GM04504 (cell line): Measurements from ENCODE around the gene TMEM88.

ENCODE experiments used
- DNase-seq: peaks from one replicate; pipeline ENCODE4 v3.0.0-alpha.2; 2012; ENCODE audit warnings: low read depth

The TMEM88 gene

GRCh38 chr17:7843536-7844291, 11.2 kb upstream of the TMEM88 start:
- peak; percentile 40 for DNase-seq

DNA sequence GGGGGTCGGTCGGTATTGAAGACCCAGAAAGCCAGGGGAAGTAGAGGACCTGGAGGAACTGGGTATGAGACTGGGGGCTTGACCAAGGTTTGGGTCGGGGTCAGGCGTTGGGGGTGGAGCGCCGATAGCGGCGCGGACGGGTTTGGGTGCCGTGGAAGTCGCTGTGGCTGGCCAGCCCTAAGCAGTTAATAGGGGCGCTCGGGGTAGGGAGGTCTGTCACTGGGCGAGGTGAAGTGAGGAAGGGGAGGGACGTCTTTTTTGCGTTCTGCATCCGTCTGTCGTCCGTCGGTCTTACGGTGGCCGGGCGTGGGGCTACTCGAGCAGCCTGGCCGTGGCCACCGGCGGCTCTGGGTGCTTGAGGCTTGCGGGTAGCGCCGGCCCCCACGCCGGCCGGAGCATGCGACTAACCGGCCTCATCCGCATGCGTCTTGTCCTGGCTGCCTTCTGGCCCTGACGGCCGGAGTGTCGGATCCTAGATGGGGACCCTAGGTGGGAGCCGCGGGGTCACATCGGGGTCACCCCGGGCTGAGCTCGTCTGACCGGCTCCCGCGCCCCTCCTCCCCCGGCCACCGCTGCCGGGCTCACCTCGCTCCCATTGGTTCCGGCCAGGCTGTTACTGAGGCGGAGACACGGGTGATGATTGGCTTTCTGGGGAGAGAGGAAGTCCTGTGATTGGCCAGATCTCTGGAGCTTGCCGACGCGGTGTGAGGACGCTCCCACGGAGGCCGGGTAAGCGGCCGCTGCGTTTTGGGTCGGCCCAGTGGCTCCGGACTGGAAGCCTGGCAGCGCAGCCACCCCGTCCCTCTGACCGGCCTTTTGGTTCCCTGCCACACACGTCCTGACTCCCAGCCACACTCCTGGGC, 10.3 kb upstream of the TMEM88 start:
- DNase-seq, result peak; percentile 90

DNA sequence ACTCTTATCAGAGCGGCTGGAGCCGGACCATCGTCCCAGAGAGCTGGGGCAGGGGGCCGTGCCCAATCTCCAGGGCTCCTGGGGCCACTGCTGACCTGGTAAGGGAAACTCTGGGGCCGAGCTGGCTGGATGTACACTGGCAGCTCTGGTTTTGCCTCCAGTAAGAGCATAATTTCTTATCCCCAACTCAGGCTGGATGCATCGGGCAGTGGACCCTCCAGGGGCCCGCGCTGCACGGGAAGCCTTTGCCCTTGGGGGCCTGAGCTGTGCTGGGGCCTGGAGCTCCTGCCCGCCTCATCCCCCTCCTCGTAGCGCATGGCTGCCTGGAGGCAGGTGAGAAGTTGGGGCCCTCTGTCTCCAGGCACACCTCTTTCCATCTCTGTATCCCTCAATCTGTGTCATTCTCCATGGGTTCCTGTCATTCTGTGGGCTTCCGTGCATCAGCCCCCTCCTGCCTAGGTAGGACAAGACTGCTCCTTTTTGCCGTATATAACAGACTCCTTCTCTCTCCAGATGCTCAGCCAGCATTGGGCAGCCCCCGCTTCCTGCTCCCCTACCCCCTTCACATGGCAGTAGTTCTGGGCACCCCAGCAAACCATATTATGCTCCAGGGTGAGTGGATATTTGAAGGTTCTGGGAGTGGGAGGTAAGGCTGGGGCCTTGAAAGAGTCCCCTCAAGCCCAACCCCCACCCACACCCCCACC, 9.4 kb upstream of the TMEM88 start:
- no peak for DNase-seq

- DNase-seq, result no peak
Measured at GRCh38 chr17:7846063-7846735, 8.7 kb upstream of the TMEM88 start.

DNA sequence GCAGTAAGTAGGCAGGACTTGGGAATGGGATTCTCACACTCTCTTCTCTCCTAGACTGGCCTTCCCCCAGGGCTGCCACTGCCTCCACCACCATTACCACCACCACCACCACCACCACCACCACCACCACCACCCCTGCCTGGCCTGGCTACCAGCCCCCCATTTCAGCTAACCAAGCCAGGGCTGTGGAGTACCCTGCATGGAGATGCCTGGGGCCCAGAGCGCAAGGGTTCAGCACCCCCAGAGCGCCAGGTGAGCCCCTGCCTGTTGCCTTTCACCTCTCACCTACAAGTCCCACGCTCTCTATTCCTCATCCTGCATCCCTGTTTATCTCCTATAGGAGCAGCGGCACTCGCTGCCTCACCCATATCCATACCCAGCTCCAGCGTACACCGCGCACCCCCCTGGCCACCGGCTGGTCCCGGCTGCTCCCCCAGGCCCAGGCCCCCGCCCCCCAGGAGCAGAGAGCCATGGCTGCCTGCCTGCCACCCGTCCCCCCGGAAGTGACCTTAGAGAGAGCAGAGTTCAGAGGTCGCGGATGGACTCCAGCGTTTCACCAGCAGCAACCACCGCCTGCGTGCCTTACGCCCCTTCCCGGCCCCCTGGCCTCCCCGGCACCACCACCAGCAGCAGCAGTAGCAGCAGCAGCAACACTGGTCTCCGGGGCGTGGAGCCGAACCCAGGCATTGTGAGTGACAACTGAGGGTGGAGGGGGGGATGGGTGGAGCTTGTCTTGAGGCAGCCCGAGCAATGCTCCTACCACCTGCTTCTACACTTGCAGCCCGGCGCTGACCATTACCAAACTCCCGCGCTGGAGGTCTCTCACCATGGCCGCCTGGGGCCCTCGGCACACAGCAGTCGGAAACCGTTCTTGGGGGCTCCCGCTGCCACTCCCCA, 7.9 kb upstream of the TMEM88 start:
- DNase-seq, result no peak

GRCh38 chr17:7848131-7848579, 6.7 kb upstream of the TMEM88 start:
- no peak for DNase-seq

DNA sequence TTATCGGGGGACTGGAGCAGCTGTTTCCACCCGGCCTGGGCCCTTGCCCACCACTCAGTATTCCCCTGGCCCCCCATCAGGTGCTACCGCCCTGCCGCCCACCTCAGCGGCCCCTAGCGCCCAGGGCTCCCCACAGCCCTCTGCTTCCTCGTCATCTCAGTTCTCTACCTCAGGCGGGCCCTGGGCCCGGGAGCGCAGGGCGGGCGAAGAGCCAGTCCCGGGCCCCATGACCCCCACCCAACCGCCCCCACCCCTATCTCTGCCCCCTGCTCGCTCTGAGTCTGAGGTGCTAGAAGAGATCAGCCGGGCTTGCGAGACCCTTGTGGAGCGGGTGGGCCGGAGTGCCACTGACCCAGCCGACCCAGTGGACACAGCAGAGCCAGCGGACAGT, 6.1 kb upstream of the TMEM88 start:
- no peak for DNase-seq

GRCh38 chr17:7849130-7849750, 5.6 kb upstream of the TMEM88 start:
- DNase-seq, result no peak

GRCh38 chr17:7849751-7850504, 4.9 kb upstream of the TMEM88 start:
- no peak for DNase-seq

GRCh38 chr17:7850701-7851437, 4.0 kb upstream of the TMEM88 start:
- no peak for DNase-seq

DNA sequence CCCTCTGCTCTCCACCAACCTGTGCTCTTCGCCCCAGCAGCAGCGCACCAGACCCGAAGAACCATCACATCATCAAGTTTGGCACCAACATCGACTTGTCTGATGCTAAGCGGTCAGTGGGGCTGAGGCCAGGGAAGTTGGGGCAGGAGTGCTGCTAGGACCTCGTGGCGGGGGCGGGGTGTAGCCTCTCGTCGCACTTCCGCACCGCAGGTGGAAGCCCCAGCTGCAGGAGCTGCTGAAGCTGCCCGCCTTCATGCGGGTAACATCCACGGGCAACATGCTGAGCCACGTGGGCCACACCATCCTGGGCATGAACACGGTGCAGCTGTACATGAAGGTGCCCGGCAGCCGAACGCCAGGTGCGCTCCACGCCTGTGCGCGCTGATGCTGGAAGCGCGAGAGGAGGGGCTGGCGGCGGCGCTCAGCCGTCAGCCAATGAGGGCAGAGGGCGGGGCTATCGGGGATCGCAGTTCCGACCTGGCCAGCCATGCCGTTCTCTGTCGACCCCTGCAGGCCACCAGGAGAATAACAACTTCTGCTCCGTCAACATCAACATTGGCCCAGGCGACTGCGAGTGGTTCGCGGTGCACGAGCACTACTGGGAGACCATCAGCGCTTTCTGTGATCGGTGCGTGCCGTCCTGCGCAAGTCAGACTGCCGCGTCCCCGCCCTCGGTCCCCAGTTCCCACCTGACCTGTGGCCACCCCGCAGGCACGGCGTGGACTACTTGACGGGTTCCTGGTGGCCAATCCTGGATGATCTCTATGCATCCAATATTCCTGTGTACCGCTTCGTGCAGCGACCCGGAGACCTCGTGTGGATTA, 3.2 kb upstream of the TMEM88 start:
- DNase-seq, result peak; percentile 61

- DNase-seq, result no peak
Measured at GRCh38 chr17:7852262-7852670, 2.6 kb upstream of the TMEM88 start.

- DNase-seq, result no peak
Measured at GRCh38 chr17:7852919-7853690, 1.8 kb upstream of the TMEM88 start.

DNA sequence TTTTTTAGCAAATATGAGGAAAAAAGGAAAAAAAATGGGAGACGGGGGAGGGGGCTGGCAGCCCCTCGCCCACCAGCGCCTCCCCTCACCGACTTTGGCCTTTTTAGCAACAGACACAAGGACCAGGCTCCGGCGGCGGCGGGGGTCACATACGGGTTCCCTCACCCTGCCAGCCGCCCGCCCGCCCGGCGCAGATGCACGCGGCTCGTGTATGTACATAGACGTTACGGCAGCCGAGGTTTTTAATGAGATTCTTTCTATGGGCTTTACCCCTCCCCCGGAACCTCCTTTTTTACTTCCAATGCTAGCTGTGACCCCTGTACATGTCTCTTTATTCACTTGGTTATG, 1.2 kb upstream of the TMEM88 start:
- DNase-seq, result no peak

DNA sequence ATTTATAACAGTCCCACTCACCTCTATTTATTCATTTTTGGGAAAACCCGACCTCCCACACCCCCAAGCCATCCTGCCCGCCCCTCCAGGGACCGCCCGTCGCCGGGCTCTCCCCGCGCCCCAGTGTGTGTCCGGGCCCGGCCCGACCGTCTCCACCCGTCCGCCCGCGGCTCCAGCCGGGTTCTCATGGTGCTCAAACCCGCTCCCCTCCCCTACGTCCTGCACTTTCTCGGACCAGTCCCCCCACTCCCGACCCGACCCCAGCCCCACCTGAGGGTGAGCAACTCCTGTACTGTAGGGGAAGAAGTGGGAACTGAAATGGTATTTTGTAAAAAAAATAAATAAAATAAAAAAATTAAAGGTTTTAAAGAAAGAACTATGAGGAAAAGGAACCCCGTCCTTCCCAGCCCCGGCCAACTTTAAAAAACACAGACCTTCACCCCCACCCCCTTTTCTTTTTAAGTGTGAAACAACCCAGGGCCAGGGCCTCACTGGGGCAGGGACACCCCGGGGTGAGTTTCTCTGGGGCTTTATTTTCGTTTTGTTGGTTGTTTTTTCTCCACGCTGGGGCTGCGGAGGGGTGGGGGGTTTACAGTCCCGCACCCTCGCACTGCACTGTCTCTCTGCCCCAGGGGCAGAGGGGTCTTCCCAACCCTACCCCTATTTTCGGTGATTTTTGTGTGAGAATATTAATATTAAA, 638 bp upstream of the TMEM88 start:
- no peak for DNase-seq

- no peak for DNase-seq
Measured at GRCh38 chr17:7855660-7856010, 769 bp downstream of the TMEM88 start.
